Measurements from ENCODE around the gene REXO2. TPM values are rescaled to one million over a fixed set of nuclear protein-coding genes. Genes with fewer than 3 reads are reported as not detected.

Gene REXO2
- total RNA-seq, 6 donors from 2014 or later: 41.8 to 150 (median 99.4) TPM

GRCh38 chr11:114426280-114426679 is 13.0 kb upstream of the REXO2 start:
- no peak overlapping the region for H3K4me3 ChIP-seq
- ATAC-seq (ENCODE audit: low FRiP score in 2 of 2): no peak
- no peak for DNase-seq
- H3K27ac ChIP-seq: no peak overlapping the region
- TF ChIP-seq CTCF (IDR thresholded peaks at IDR 0.05): no peak
- TF ChIP-seq POLR2AphosphoS5 (IDR thresholded peaks at IDR 0.05): no peak
- no peak for TF ChIP-seq POLR2A (IDR thresholded peaks at IDR 0.05)
- TF ChIP-seq EP300 (IDR thresholded peaks at IDR 0.05): no peak
- no peaks in the 10 kb centered on the region for H3K36me3 ChIP-seq
- H3K9me3 ChIP-seq: no peaks in the 10 kb centered on the region
- 97 to 98% methylated on average over 4 of the region's 4 CpGs for WGBS, 2 donors
- H3K4me1 ChIP-seq: peaks cover 0 to 4% (median 0%) of the 10 kb centered on the region in 4 donors
- H3K27me3 ChIP-seq: no peaks in the 10 kb centered on the region

GRCh38 chr11:114430290-114430689 is 9.0 kb upstream of the REXO2 start:
- H3K27ac ChIP-seq: no peak overlapping the region
- DNase-seq (no peak), ATAC-seq (ENCODE audit: low FRiP score in 2 of 2) (no peak)
- no peak for TF ChIP-seq EP300 (IDR thresholded peaks at IDR 0.05)
- no peak for TF ChIP-seq POLR2A (IDR thresholded peaks at IDR 0.05)
- no peak for TF ChIP-seq CTCF (IDR thresholded peaks at IDR 0.05)
- TF ChIP-seq POLR2AphosphoS5 (IDR thresholded peaks at IDR 0.05): no peak
- no peaks in the 10 kb centered on the region for H3K9me3 ChIP-seq
- H3K4me1 ChIP-seq: peaks cover 0 to 4% (median 0%) of the 10 kb centered on the region in 4 donors
- H3K36me3 ChIP-seq: no peaks in the 10 kb centered on the region
- no peaks in the 10 kb centered on the region for H3K27me3 ChIP-seq
- no peak overlapping the region for H3K4me3 ChIP-seq

- H3K27me3 ChIP-seq: no peaks in the 10 kb centered on the region
- ATAC-seq (ENCODE audit: low FRiP score in 2 of 2) (no peak), DNase-seq (no peak)
- no peaks in the 10 kb centered on the region for H3K36me3 ChIP-seq
- peaks cover 0 to 4% (median 0%) of the 10 kb centered on the region in 4 donors for H3K4me1 ChIP-seq
- H3K9me3 ChIP-seq: no peaks in the 10 kb centered on the region
- TF ChIP-seq POLR2A (IDR thresholded peaks at IDR 0.05): no peak
- no peak for TF ChIP-seq EP300 (IDR thresholded peaks at IDR 0.05)
- TF ChIP-seq POLR2AphosphoS5 (IDR thresholded peaks at IDR 0.05): no peak
- no peak for TF ChIP-seq CTCF (IDR thresholded peaks at IDR 0.05)
- no peak overlapping the region for H3K4me3 ChIP-seq
- no peak overlapping the region for H3K27ac ChIP-seq
- 89 to 91% methylated on average over 3 of the region's 3 CpGs for WGBS, 2 donors
These were observed 6.4 kb upstream of the REXO2 start for GRCh38 chr11:114432893-114433292.

- Histone ChIP-seq H3K27me3 (no peaks in the 10 kb centered on the region), H3K9me3 (no peaks in the 10 kb centered on the region), H3K27ac (no peak overlapping the region), H3K36me3 (no peaks in the 10 kb centered on the region), H3K4me3 (no peak overlapping the region), H3K4me1 (peaks cover 0 to 4% (median under 1%) of the 10 kb centered on the region in 4 donors)
- WGBS, 2 donors: 60 to 64% methylated on average over 4 of the region's 4 CpGs
- ATAC-seq (ENCODE audit: low FRiP score in 2 of 2) (no peak), DNase-seq (no peak)
- TF ChIP-seq CTCF (IDR thresholded peaks at IDR 0.05) (no peak), EP300 (IDR thresholded peaks at IDR 0.05) (no peak), POLR2AphosphoS5 (IDR thresholded peaks at IDR 0.05) (no peak), POLR2A (IDR thresholded peaks at IDR 0.05) (no peak)
These were observed 5.9 kb upstream of the REXO2 start for GRCh38 chr11:114433376-114433775.

GRCh38 chr11:114438303-114438702 is 964 bp upstream of the REXO2 start:
- ATAC-seq (ENCODE audit: low FRiP score in 2 of 2) (no peak), DNase-seq (no peak)
- H3K4me1 ChIP-seq: peaks cover 16 to 20% (median 18%) of the 10 kb centered on the region in 4 donors
- TF ChIP-seq POLR2A (IDR thresholded peaks at IDR 0.05) (no peak), EP300 (IDR thresholded peaks at IDR 0.05) (no peak), CTCF (IDR thresholded peaks at IDR 0.05) (no peak), POLR2AphosphoS5 (IDR thresholded peaks at IDR 0.05) (no peak)
- H3K36me3 ChIP-seq: no peaks in the 10 kb centered on the region
- peak overlapping the region; percentile 59 to 87 (median 84) for H3K27ac ChIP-seq
- no peak overlapping the region for H3K4me3 ChIP-seq
- WGBS, 2 donors: 61 to 69% methylated on average over 6 of the region's 6 CpGs
- H3K27me3 ChIP-seq: no peaks in the 10 kb centered on the region
- no peaks in the 10 kb centered on the region for H3K9me3 ChIP-seq
